Lower leg skin (tissue), 3 donors: ENCODE results near the gene PPP1R12A.

Experiments used
- CTCF ChIP-seq, 3 donors: fragments of 450-650 bp; IDR thresholded peaks; one replicate each; pipeline ENCODE4 v1.5.1; 2016; ENCODE audit warnings: antibody characterized with exemption in 3 of 3, mild to moderate bottlenecking in 3 of 3, moderate library complexity in 2 of 3
- POLR2A ChIP-seq, 2 donors: fragments of 450-650 bp; IDR thresholded peaks; one replicate each; pipeline ENCODE4 v1.6.1; 2016 to 2017; ENCODE audit warnings: antibody characterized with exemption in 2 of 2, mild to moderate bottlenecking in 1 of 2, moderate library complexity in 1 of 2

DNA sequence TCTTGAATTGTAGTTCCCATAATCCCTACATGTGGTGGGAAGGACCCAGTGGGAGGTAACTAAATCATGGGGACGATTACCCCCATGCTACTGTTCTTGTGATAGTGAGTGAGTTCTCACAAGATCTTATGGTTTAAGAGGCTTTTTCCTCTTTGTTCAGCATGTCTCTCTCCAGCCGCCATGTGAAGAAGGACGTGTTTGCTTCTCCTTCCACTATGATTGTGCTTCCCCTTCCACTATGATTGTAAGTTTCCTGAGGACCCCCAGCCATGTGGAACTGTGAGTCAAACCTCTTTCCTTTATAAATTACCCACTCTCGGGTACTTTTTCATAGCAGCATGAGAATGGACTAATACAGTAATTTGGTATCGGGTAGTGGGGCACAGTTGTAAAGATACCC is 97.3 kb downstream of the PPP1R12A start:
- TF ChIP-seq CTCF (IDR thresholded peaks at IDR 0.05) (no peak), POLR2A (IDR thresholded peaks at IDR 0.05) (no peak)
